Psoas muscle (tissue), 8 donors: ENCODE results near the gene DAB1. TPM values are rescaled to one million over a fixed set of nuclear protein-coding genes. Genes with fewer than 3 reads are reported as not detected.

Experiments
- ATAC-seq, 4 donors: fragments of 200-7000 bp; cut with Tn5 transposase; one replicate each; pipeline ENCODE4 v1.9.1; 2020; ENCODE audit warnings: moderate library complexity in 3 of 4, mild to moderate bottlenecking in 2 of 4
- DNase-seq, 2 donors: peaks; one replicate each; pipeline ENCODE4 v3.0.0-alpha.2; 2020
- H3K27ac ChIP-seq: fragments of 200-600 bp; one replicate; pipeline ENCODE4 v1.8.0; 2022
- H3K27me3 ChIP-seq, 3 donors: fragments of 200-600 bp in 1 of 3; one replicate each; pipeline versions ENCODE4 v1.6.1 to v1.8.0; 2013 to 2022; ENCODE audit warnings: low read length in 2 of 3, mild to moderate bottlenecking in 2 of 3, moderate library complexity in 1 of 3; ENCODE audit not compliant: insufficient read depth in 3 of 3
- H3K36me3 ChIP-seq, 2 donors: fragments of 200-600 bp in 1 of 2; one replicate each; pipeline versions ENCODE4 v1.6.1 to v1.8.0; 2013 to 2022; ENCODE audit warnings: low read depth in 1 of 2, mild to moderate bottlenecking in 1 of 2, moderate library complexity in 1 of 2; ENCODE audit not compliant: insufficient read depth in 1 of 2
- H3K4me1 ChIP-seq: fragments of 200-600 bp; one replicate; pipeline ENCODE4 v1.8.0; 2022
- H3K4me3 ChIP-seq: fragments of 200-600 bp; one replicate; pipeline ENCODE4 v1.8.0; 2022; ENCODE audit warnings: mild to moderate bottlenecking
- H3K9me3 ChIP-seq: fragments of 200-600 bp; one replicate; pipeline ENCODE4 v1.8.0; 2022
- CTCF ChIP-seq: fragments of 200-600 bp; IDR thresholded peaks from one replicate; pipeline ENCODE4 v1.8.0; 2022; ENCODE audit warnings: antibody characterized with exemption
- WGBS, 3 donors: extraction: QIAGEN DNeasy Blood & Tissue Kit; methylation state at CpG; one replicate each; pipeline versions ENCODE4 v1.1.6 to v1.1.7; 2013; 5-methylcytosine and 5-hydroxymethylcytosine counted together
- intact Hi-C, 2 donors: fragments of 100-400 bp; cut with DNase I; formaldehyde crosslinking; loops; one replicate each; pipeline versions ENCODE4 v1.11.0 to v1.14.2; 2022
- polyA plus RNA-seq, 3 donors: library from polyadenylated mRNA; stranded (reverse); fragments of 200-250 nt; gene quantifications; one replicate each; pipeline ENCODE4 v1.2.3, GENCODE V29; 2013
- total RNA-seq, 4 donors: library from RNA; stranded (reverse); fragmentation: NEBNext Ultra II Directional in 2 of 4; extraction: Animal tissue kit (Norgen Biotek cat#: 25700) in 2 of 4; gene quantifications; one replicate each; pipeline versions ENCODE4 v1.2.1 to v1.2.4, GENCODE V29; 2021 to 2023
- donor health status: healthy with polysubstance abuse.
- donor health status: DM: no; HTN: no; CAD: no; lungs with moderate emphysema.
- donor health status: Bipolar disorder and iron deficiency.
- donor health status: healthy.
- donor health status: DM: yes; HTN: yes; CAD: no.
- donor health status: DM: no; HTN: no; CAD: no.
- donor health status: DM: no; HTN: no; CAD: no.
- donor health status: DM: yes; HTN: yes; CAD: no.

DAB1 gene
- total and polyA plus RNA-seq, 7 donors, result 0.04 to 0.28 (median 0.09) TPM; not detected in 1

- 64 to 76% (median 70%) methylated on average over 5 of the region's 5 CpGs for WGBS, 3 donors
- intact Hi-C loops, result no loop called here
These were observed 27.7 kb upstream of the DAB1 start for GRCh38 chr1:57451516-57451915.

GRCh38 chr1:57450981-57451380 lies 27.1 kb upstream of the DAB1 start:
- Histone ChIP-seq H3K27me3 (peaks cover 0 to 2% (median 0%) of the 10 kb centered on the region in 3 donors), H3K4me3 (no peak overlapping the region), H3K27ac (no peak overlapping the region), H3K36me3 (no peaks in the 10 kb centered on the region), H3K9me3 (no peaks in the 10 kb centered on the region), H3K4me1 (no peaks in the 10 kb centered on the region)
- no peak for TF ChIP-seq CTCF
- DNase-seq (no peak), ATAC-seq (no peak)
- intact Hi-C loops, result no loop called here
- 58 to 69% (median 60%) methylated on average over 3 of the region's 3 CpGs for WGBS, 3 donors

More at GRCh38 chr1:57451516-57451915, 27.7 kb upstream of the DAB1 start:
- Histone ChIP-seq H3K27ac (no peak overlapping the region), H3K4me1 (no peaks in the 10 kb centered on the region), H3K9me3 (no peaks in the 10 kb centered on the region), H3K27me3 (peaks cover 0 to 2% (median 0%) of the 10 kb centered on the region in 3 donors), H3K36me3 (no peaks in the 10 kb centered on the region), H3K4me3 (no peak overlapping the region)
- no peak for ATAC-seq
- TF ChIP-seq CTCF, result no peak
- DNase-seq, result no peak

- TF ChIP-seq CTCF, result no peak
- H3K27ac ChIP-seq, result no peak overlapping the region
- H3K4me1 ChIP-seq, result no peaks in the 10 kb centered on the region
- no peaks in the 10 kb centered on the region for H3K9me3 ChIP-seq
- 90% methylated on average over 3 of the region's 3 CpGs for WGBS, 3 donors
- no peaks in the 10 kb centered on the region for H3K27me3 ChIP-seq
- DNase-seq, result no peak
- no peak for ATAC-seq
- intact Hi-C loops, result no loop called here
- H3K36me3 ChIP-seq, result no peaks in the 10 kb centered on the region
- no peak overlapping the region for H3K4me3 ChIP-seq
These were observed 23.7 kb upstream of the DAB1 start for GRCh38 chr1:57447551-57447950.

- Histone ChIP-seq H3K9me3 (no peaks in the 10 kb centered on the region), H3K27me3 (no peaks in the 10 kb centered on the region), H3K4me1 (no peaks in the 10 kb centered on the region), H3K36me3 (no peaks in the 10 kb centered on the region), H3K27ac (no peak overlapping the region), H3K4me3 (no peak overlapping the region)
- DNase-seq, result no peak
- intact Hi-C loops, result no loop called here
- ATAC-seq, result no peak
- TF ChIP-seq CTCF, result no peak
These were observed 19.1 kb upstream of the DAB1 start for GRCh38 chr1:57443004-57443403.

GRCh38 chr1:57440096-57440495 lies 16.2 kb upstream of the DAB1 start:
- no peaks in the 10 kb centered on the region for H3K27me3 ChIP-seq
- no peak for ATAC-seq
- H3K9me3 ChIP-seq, result no peaks in the 10 kb centered on the region
- intact Hi-C loops, result no loop called here
- no peak for DNase-seq
- no peak for TF ChIP-seq CTCF
- H3K4me1 ChIP-seq, result no peaks in the 10 kb centered on the region
- 83 to 89% (median 84%) methylated on average over 1 of the region's 1 CpG for WGBS, 3 donors
- no peak overlapping the region for H3K4me3 ChIP-seq
- H3K36me3 ChIP-seq, result no peaks in the 10 kb centered on the region
- no peak overlapping the region for H3K27ac ChIP-seq
